ENCODE data around the gene DMD.

Gene DMD

GRCh38 chrX:31572360-31572759 is 1639.0 kb downstream of the DMD start:
- Histone ChIP-seq H2AFZ (ENCODE audit: low read depth, low read length) (0 out of 2 replicates have a peak overlapping the region, but pooled peaks have one; percentile 21), H3K27me3 (ENCODE audit: low read depth, low read length) (no peaks in the 10 kb centered on the region), H4K20me1 (ENCODE audit: insufficient read depth, low read length) (no peaks in the 10 kb centered on the region), H3K9ac (ENCODE audit: low read length) (no peak overlapping the region), H3K36me3 (replicated peaks; ENCODE audit: low read depth, low read length) (no peaks in the 10 kb centered on the region), H3K4me1 (ENCODE audit: low read length) (no peaks in the 10 kb centered on the region), H3K27ac (ENCODE audit: low read length) (no peak overlapping the region), H3K4me2 (ENCODE audit: low read length) (no peak overlapping the region), H3K79me2 (ENCODE audit: low read length) (no peaks in the 10 kb centered on the region), H3K4me3 (ENCODE audit: low read length) (no peak overlapping the region), H3K9me3 (ENCODE audit: insufficient read depth, low read length) (no peaks in the 10 kb centered on the region)
- TF ChIP-seq CTCF (IDR thresholded peaks at IDR 0.05; ENCODE audit: low read depth, low read length) = no peak
- no peak for TF ChIP-seq EZH2phosphoT487 (IDR thresholded peaks at IDR 0.05; ENCODE audit: low read depth)

- H3K9me3 ChIP-seq (ENCODE audit: insufficient read depth, low read length) = no peaks in the 10 kb centered on the region
- H3K9ac ChIP-seq (ENCODE audit: low read length) = no peak overlapping the region
These were observed 1640.7 kb downstream of the DMD start for GRCh38 chrX:31570658-31571057.

GRCh38 chrX:31563792-31564191 is 1647.6 kb downstream of the DMD start:
- 0 out of 2 replicates have a peak overlapping the region, but pooled peaks have one; percentile 15 for H3K4me2 ChIP-seq (ENCODE audit: low read length)
- H3K36me3 ChIP-seq (replicated peaks; ENCODE audit: low read depth, low read length) = no peaks in the 10 kb centered on the region
- TF ChIP-seq EZH2phosphoT487 (IDR thresholded peaks at IDR 0.05; ENCODE audit: low read depth) (no peak), CTCF (IDR thresholded peaks at IDR 0.05; ENCODE audit: low read depth, low read length) (no peak)
- no peak overlapping the region for H3K4me3 ChIP-seq (ENCODE audit: low read length)
- no peaks in the 10 kb centered on the region for H4K20me1 ChIP-seq (ENCODE audit: insufficient read depth, low read length)
- H3K9me3 ChIP-seq (ENCODE audit: insufficient read depth, low read length) = no peaks in the 10 kb centered on the region
- no peaks in the 10 kb centered on the region for H3K27me3 ChIP-seq (ENCODE audit: low read depth, low read length)
- H3K9ac ChIP-seq (ENCODE audit: low read length) = no peak overlapping the region
- H2AFZ ChIP-seq (ENCODE audit: low read depth, low read length) = peak overlapping the region; percentile 95
- no peak overlapping the region for H3K27ac ChIP-seq (ENCODE audit: low read length)
- H3K79me2 ChIP-seq (ENCODE audit: low read length) = no peaks in the 10 kb centered on the region
- H3K4me1 ChIP-seq (ENCODE audit: low read length) = peaks cover 16% of the 10 kb centered on the region

More at GRCh38 chrX:31570658-31571057, 1640.7 kb downstream of the DMD start:
- H3K4me2 ChIP-seq (ENCODE audit: low read length) = no peak overlapping the region
- H3K27ac ChIP-seq (ENCODE audit: low read length) = no peak overlapping the region
- H3K4me1 ChIP-seq (ENCODE audit: low read length) = no peaks in the 10 kb centered on the region
- H4K20me1 ChIP-seq (ENCODE audit: insufficient read depth, low read length) = no peaks in the 10 kb centered on the region
- H3K27me3 ChIP-seq (ENCODE audit: low read depth, low read length) = no peaks in the 10 kb centered on the region
- no peaks in the 10 kb centered on the region for H3K36me3 ChIP-seq (replicated peaks; ENCODE audit: low read depth, low read length)
- H3K4me3 ChIP-seq (ENCODE audit: low read length) = no peak overlapping the region
- no peak overlapping the region for H2AFZ ChIP-seq (ENCODE audit: low read depth, low read length)
- H3K79me2 ChIP-seq (ENCODE audit: low read length) = no peaks in the 10 kb centered on the region
- TF ChIP-seq EZH2phosphoT487 (IDR thresholded peaks at IDR 0.05; ENCODE audit: low read depth) (no peak), CTCF (IDR thresholded peaks at IDR 0.05; ENCODE audit: low read depth, low read length) (no peak)

DNA sequence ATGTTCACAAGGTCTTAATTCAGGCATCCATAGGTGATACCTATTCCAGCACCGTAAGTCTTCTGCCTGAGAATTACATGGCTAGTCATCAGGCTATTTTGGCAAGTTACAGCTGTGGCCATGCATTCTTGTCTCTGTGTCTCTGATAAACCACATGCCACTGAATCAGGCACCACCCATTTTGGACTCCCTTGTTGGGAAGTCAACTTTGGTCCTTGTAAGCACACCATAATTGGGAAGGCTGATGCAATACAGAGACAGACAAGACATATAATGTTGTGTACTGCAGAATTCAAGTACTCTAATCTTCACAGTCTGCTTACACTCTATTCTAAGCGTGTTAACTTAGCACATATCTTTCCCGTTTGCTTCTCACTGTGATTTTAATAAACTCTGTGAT is 1655.8 kb downstream of the DMD start:
- Histone ChIP-seq H3K4me3 (ENCODE audit: low read length) (no peak overlapping the region), H3K9ac (ENCODE audit: low read length) (no peak overlapping the region)

More for the DNA sequence above, 1655.8 kb downstream of the DMD start:
- H3K27me3 ChIP-seq (ENCODE audit: low read depth, low read length) = no peaks in the 10 kb centered on the region
- no peaks in the 10 kb centered on the region for H3K36me3 ChIP-seq (replicated peaks; ENCODE audit: low read depth, low read length)
- H2AFZ ChIP-seq (ENCODE audit: low read depth, low read length) = no peak overlapping the region
- no peaks in the 10 kb centered on the region for H4K20me1 ChIP-seq (ENCODE audit: insufficient read depth, low read length)
- H3K4me2 ChIP-seq (ENCODE audit: low read length) = no peak overlapping the region
- no peaks in the 10 kb centered on the region for H3K9me3 ChIP-seq (ENCODE audit: insufficient read depth, low read length)
- no peak overlapping the region for H3K27ac ChIP-seq (ENCODE audit: low read length)
- peaks cover 20% of the 10 kb centered on the region for H3K4me1 ChIP-seq (ENCODE audit: low read length)
- no peaks in the 10 kb centered on the region for H3K79me2 ChIP-seq (ENCODE audit: low read length)
- no peak for TF ChIP-seq EZH2phosphoT487 (IDR thresholded peaks at IDR 0.05; ENCODE audit: low read depth)
- TF ChIP-seq CTCF (IDR thresholded peaks at IDR 0.05; ENCODE audit: low read depth, low read length) = no peak

Measured in OCI-LY3 (cell line).